OCI-LY1 (cell line): Measurements from ENCODE around the gene NTNG1.

Experiments
- H2AFZ ChIP-seq: fragments of 200-600 bp; sonication (generic), shearing (Covaris generic); 2 replicates; pipeline ENCODE4 v1.6.0; 2014; ENCODE audit warnings: antibody characterized with exemption, mild to moderate bottlenecking, low read length
- H3F3A ChIP-seq: fragments of 200-600 bp; sonication (generic), shearing (Covaris generic); 2 replicates; pipeline ENCODE4 v1.6.0; 2014; ENCODE audit warnings: mild to moderate bottlenecking, antibody characterized with exemption, low read length, moderate library complexity; ENCODE audit not compliant: insufficient read depth
- H3K27ac ChIP-seq: fragments of 200-600 bp; sonication (generic); 2 replicates; pipeline ENCODE4 v1.5.1; 2014; ENCODE audit warnings: low read length, mixed run types, mild to moderate bottlenecking, low read depth; ENCODE audit not compliant: poor library complexity, severe bottlenecking
- H3K27me3 ChIP-seq: fragments of 200-600 bp; sonication (generic); 2 replicates; pipeline ENCODE4 v1.6.0; 2014; ENCODE audit warnings: antibody characterized with exemption, mild to moderate bottlenecking, low read length, moderate library complexity; ENCODE audit not compliant: insufficient read depth
- H3K36me3 ChIP-seq: fragments of 200-600 bp; sonication (generic); 2 replicates; pipeline ENCODE4 v1.6.1; 2014; ENCODE audit warnings: mild to moderate bottlenecking, antibody characterized with exemption, low read length, moderate library complexity, mixed read lengths; ENCODE audit not compliant: insufficient read depth
- H3K4me1 ChIP-seq: fragments of 200-600 bp; sonication (generic); 2 replicates; pipeline ENCODE4 v1.5.1; 2014; ENCODE audit warnings: mild to moderate bottlenecking, low read length, moderate library complexity; ENCODE audit not compliant: insufficient read depth, severe bottlenecking
- H3K4me2 ChIP-seq: fragments of 200-600 bp; sonication (generic), shearing (Covaris generic); 2 replicates; pipeline ENCODE4 v1.6.1; 2014; ENCODE audit warnings: low read length
- H3K4me3 ChIP-seq: fragments of 200-600 bp; sonication (generic); 2 replicates; pipeline ENCODE4 v1.5.1; 2014; ENCODE audit warnings: low read length, low read depth, mild to moderate bottlenecking, mixed read lengths; ENCODE audit not compliant: poor library complexity, severe bottlenecking
- H3K79me2 ChIP-seq: fragments of 200-600 bp; shearing (Covaris generic); 2 replicates; pipeline ENCODE4 v1.6.1; 2016; ENCODE audit warnings: mixed run types, low read length, mixed read lengths; ENCODE audit not compliant: insufficient read depth
- H3K9ac ChIP-seq: fragments of 200-600 bp; sonication (generic), shearing (Covaris generic); 2 replicates; pipeline ENCODE4 v1.6.1; 2014; ENCODE audit warnings: mild to moderate bottlenecking, low read length, mixed read lengths
- H3K9me2 ChIP-seq: fragments of 200-600 bp; sonication (generic), shearing (Covaris generic); 2 replicates; pipeline ENCODE4 v1.6.1; 2014; ENCODE audit warnings: low read depth, mild to moderate bottlenecking, low read length, mixed read lengths
- H3K9me3 ChIP-seq: fragments of 200-600 bp; shearing (Covaris generic); 2 replicates; pipeline ENCODE4 v1.6.1; 2014; ENCODE audit warnings: low read length, mixed read lengths
- H4K20me1 ChIP-seq: fragments of 200-600 bp; sonication (generic), shearing (Covaris generic); 2 replicates; pipeline ENCODE4 v1.6.0; 2016; ENCODE audit warnings: mild to moderate bottlenecking, low read length; ENCODE audit not compliant: insufficient read depth
- EZH2 ChIP-seq: fragments of 200-600 bp; sonication (generic), shearing (Covaris generic); IDR thresholded peaks from 2 replicates; pipeline ENCODE4 v1.8.0; 2017; ENCODE audit warnings: borderline replicate concordance, mixed run types, mild to moderate bottlenecking, antibody characterized with exemption, low read length, moderate library complexity, mixed read lengths
- TF ChIP-seq, protein P1 (sequence below): fragments of 200-600 bp; sonication (generic), shearing (Covaris generic); IDR thresholded peaks from 2 replicates; pipeline ENCODE4 v1.5.1; 2017; ENCODE audit warnings: mild to moderate bottlenecking, antibody characterized with exemption, low read length, moderate library complexity, mixed read lengths

Gene NTNG1

GRCh38 chr1:107250169-107250568 lies 109.3 kb downstream of the NTNG1 start:
- Histone ChIP-seq H3K9ac (no peak overlapping the region), H3F3A (no peaks in the 10 kb centered on the region), H3K27me3 (no peaks in the 10 kb centered on the region), H3K9me3 (no peaks in the 10 kb centered on the region), H2AFZ (no peak overlapping the region), H4K20me1 (no peaks in the 10 kb centered on the region), H3K9me2 (no peaks in the 10 kb centered on the region), H3K27ac (no peak overlapping the region), H3K79me2 (no peaks in the 10 kb centered on the region), H3K36me3 (no peaks in the 10 kb centered on the region), H3K4me1 (no peaks in the 10 kb centered on the region), H3K4me3 (no peak overlapping the region), H3K4me2 (no peak overlapping the region)
- TF ChIP-seq, protein P1, sequence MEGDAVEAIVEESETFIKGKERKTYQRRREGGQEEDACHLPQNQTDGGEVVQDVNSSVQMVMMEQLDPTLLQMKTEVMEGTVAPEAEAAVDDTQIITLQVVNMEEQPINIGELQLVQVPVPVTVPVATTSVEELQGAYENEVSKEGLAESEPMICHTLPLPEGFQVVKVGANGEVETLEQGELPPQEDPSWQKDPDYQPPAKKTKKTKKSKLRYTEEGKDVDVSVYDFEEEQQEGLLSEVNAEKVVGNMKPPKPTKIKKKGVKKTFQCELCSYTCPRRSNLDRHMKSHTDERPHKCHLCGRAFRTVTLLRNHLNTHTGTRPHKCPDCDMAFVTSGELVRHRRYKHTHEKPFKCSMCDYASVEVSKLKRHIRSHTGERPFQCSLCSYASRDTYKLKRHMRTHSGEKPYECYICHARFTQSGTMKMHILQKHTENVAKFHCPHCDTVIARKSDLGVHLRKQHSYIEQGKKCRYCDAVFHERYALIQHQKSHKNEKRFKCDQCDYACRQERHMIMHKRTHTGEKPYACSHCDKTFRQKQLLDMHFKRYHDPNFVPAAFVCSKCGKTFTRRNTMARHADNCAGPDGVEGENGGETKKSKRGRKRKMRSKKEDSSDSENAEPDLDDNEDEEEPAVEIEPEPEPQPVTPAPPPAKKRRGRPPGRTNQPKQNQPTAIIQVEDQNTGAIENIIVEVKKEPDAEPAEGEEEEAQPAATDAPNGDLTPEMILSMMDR, result no peak
- TF ChIP-seq EZH2, result no peak

DNA sequence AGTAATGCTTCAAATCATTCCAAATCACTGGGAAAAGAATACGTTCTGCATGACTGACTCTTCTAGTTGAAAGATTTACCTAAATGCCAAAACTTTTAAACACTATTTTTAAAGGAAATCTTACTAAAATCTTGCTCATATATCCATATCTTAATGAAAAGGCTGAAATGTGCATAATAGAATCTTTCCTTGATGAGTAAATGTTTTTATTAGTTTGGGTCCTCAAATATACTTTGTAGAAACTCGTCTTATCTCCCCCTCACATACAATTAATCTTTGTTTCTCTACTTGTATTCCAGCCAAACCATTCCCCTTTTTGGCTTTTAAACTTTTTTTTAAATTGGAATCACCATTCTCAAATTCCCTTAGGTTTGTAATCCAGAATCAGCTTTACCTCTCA lies 110.2 kb downstream of the NTNG1 start:
- no peak overlapping the region for H2AFZ ChIP-seq
- no peaks in the 10 kb centered on the region for H3K36me3 ChIP-seq
- H3K27me3 ChIP-seq, result no peaks in the 10 kb centered on the region
- H3K27ac ChIP-seq, result no peak overlapping the region
- no peak overlapping the region for H3K4me3 ChIP-seq
- no peak overlapping the region for H3K9ac ChIP-seq
- no peaks in the 10 kb centered on the region for H3K9me3 ChIP-seq
- H4K20me1 ChIP-seq, result no peaks in the 10 kb centered on the region
- H3K79me2 ChIP-seq, result no peaks in the 10 kb centered on the region
- no peak overlapping the region for H3K4me2 ChIP-seq
- no peaks in the 10 kb centered on the region for H3K9me2 ChIP-seq
- no peaks in the 10 kb centered on the region for H3F3A ChIP-seq
- H3K4me1 ChIP-seq, result no peaks in the 10 kb centered on the region
- TF ChIP-seq EZH2, result no peak
- TF ChIP-seq, protein P1, result no peak

GRCh38 chr1:107251839-107252238 lies 111.0 kb downstream of the NTNG1 start:
- no peak for TF ChIP-seq EZH2
- TF ChIP-seq, protein P1, result no peak
- Histone ChIP-seq H3F3A (no peaks in the 10 kb centered on the region), H2AFZ (no peak overlapping the region), H3K9me2 (no peaks in the 10 kb centered on the region), H3K36me3 (no peaks in the 10 kb centered on the region), H4K20me1 (no peaks in the 10 kb centered on the region), H3K4me2 (no peak overlapping the region), H3K9me3 (no peaks in the 10 kb centered on the region), H3K79me2 (no peaks in the 10 kb centered on the region), H3K27me3 (no peaks in the 10 kb centered on the region), H3K9ac (no peak overlapping the region), H3K27ac (no peak overlapping the region), H3K4me3 (no peak overlapping the region), H3K4me1 (no peaks in the 10 kb centered on the region)
